Nephron (organoid): ENCODE measurements around the gene RMRP.

ENCODE experiments used
- H3K27ac Mint-ChIP-seq, 3 experiments: 2 replicates each; pipeline ENCODE4 v1.8.0; 2020; ENCODE audit warnings: mixed read lengths in 3 of 3, mild to moderate bottlenecking in 2 of 3, moderate library complexity in 1 of 3
- H3K27me3 Mint-ChIP-seq: 2 replicates; pipeline ENCODE4 v1.8.0; 2021; ENCODE audit warnings: low read depth, mild to moderate bottlenecking, moderate library complexity, mixed read lengths
- H3K36me3 Mint-ChIP-seq: 2 replicates; pipeline ENCODE4 v1.8.0; 2020; ENCODE audit warnings: low read depth, mixed read lengths
- H3K4me1 Mint-ChIP-seq: 2 replicates; pipeline ENCODE4 v1.8.0; 2020; ENCODE audit warnings: mixed read lengths
- H3K4me3 Mint-ChIP-seq, 3 experiments: 2 replicates each; pipeline ENCODE4 v1.8.0; 2020; ENCODE audit warnings: mild to moderate bottlenecking in 3 of 3, mixed read lengths in 3 of 3, moderate library complexity in 2 of 3
- H3K9me3 Mint-ChIP-seq: 2 replicates; pipeline ENCODE4 v1.8.0; 2020; ENCODE audit warnings: mixed read lengths
- CTCF ChIP-seq, 3 experiments: fragments of 200-600 bp; sonication (generic); IDR thresholded peaks; one replicate each; pipeline ENCODE4 v1.5.0; 2021; ENCODE audit warnings: antibody characterized with exemption in 3 of 3; ENCODE audit not compliant: unreplicated experiment in 3 of 3

RMRP gene

GRCh38 chr9:35681341-35682002 is 23.7 kb upstream of the RMRP start:
- H3K9me3 Mint-ChIP-seq: no peaks in the 10 kb centered on the region
- TF ChIP-seq CTCF (IDR thresholded peaks at IDR 0.05; ENCODE audit: unreplicated experiment in 3 of 3): no peak
- H3K27ac Mint-ChIP-seq: peak overlapping the region; percentile 17 to 35 (median 19)
- peaks cover 42% of the 10 kb centered on the region for H3K4me1 Mint-ChIP-seq
- peaks cover 34% of the 10 kb centered on the region for H3K36me3 Mint-ChIP-seq
- peaks cover 3% of the 10 kb centered on the region for H3K27me3 Mint-ChIP-seq
- H3K4me3 Mint-ChIP-seq: peak overlapping the region in 1 of 3 experiments; percentile 0

- TF ChIP-seq CTCF (IDR thresholded peaks at IDR 0.05; ENCODE audit: unreplicated experiment in 3 of 3): no peak
- H3K9me3 Mint-ChIP-seq: no peaks in the 10 kb centered on the region
These were observed 22.7 kb upstream of the RMRP start for GRCh38 chr9:35680331-35681105.

GRCh38 chr9:35679766-35680330 is 22.0 kb upstream of the RMRP start:
- Mint-ChIP-seq H3K27ac (peak overlapping the region in 1 of 3 experiments; percentile 21), H3K4me1 (peaks cover 34% of the 10 kb centered on the region), H3K4me3 (no peak overlapping the region), H3K36me3 (peaks cover 30% of the 10 kb centered on the region), H3K9me3 (no peaks in the 10 kb centered on the region), H3K27me3 (peaks cover under 1% of the 10 kb centered on the region)
- TF ChIP-seq CTCF (IDR thresholded peaks at IDR 0.05; ENCODE audit: unreplicated experiment in 3 of 3): no peak

More at GRCh38 chr9:35680331-35681105, 22.7 kb upstream of the RMRP start:
- Mint-ChIP-seq H3K4me3 (no peak overlapping the region), H3K4me1 (peaks cover 38% of the 10 kb centered on the region), H3K27ac (peak overlapping the region in 1 of 3 experiments; percentile 21), H3K36me3 (peaks cover 30% of the 10 kb centered on the region), H3K27me3 (peaks cover 3% of the 10 kb centered on the region)

GRCh38 chr9:35679091-35679490 is 21.3 kb upstream of the RMRP start:
- peaks cover 4% of the 10 kb centered on the region for H3K27me3 Mint-ChIP-seq

GRCh38 chr9:35675732-35676392 is 18.0 kb upstream of the RMRP start:
- Mint-ChIP-seq H3K4me3 (peak overlapping the region; percentile 84 to 87 (median 84)), H3K4me1 (peaks cover 21% of the 10 kb centered on the region), H3K27me3 (peaks cover 4% of the 10 kb centered on the region), H3K9me3 (no peaks in the 10 kb centered on the region), H3K27ac (peak overlapping the region in 2 of 3 experiments; percentile 70 to 85), H3K36me3 (no peaks in the 10 kb centered on the region)
- TF ChIP-seq CTCF (IDR thresholded peaks at IDR 0.05; ENCODE audit: unreplicated experiment in 3 of 3): no peak

More at GRCh38 chr9:35679091-35679490, 21.3 kb upstream of the RMRP start:
- H3K27ac Mint-ChIP-seq: no peak overlapping the region
- peaks cover 36% of the 10 kb centered on the region for H3K4me1 Mint-ChIP-seq
- peak overlapping the region in 1 of 3 experiments; percentile 5 for H3K4me3 Mint-ChIP-seq
- no peaks in the 10 kb centered on the region for H3K9me3 Mint-ChIP-seq
- H3K36me3 Mint-ChIP-seq: peaks cover 23% of the 10 kb centered on the region
- TF ChIP-seq CTCF (IDR thresholded peaks at IDR 0.05; ENCODE audit: unreplicated experiment in 3 of 3): no peak
